HepG2 (cell line): Measurements from ENCODE around the gene AGT. TPM values are rescaled to one million over a fixed set of nuclear protein-coding genes. Genes with fewer than 3 reads are reported as not detected.

ENCODE experiments used
- ATF7-NPFF ChIP-seq: sonication (generic); formaldehyde crosslinking; IDR thresholded peaks from 2 replicates; pipeline ENCODE4 v1.8.1; 2023; ENCODE audit warnings: mild to moderate bottlenecking, low read depth, missing genetic modification reagents, moderate library complexity
- ATRX ChIP-seq: sonication (generic); formaldehyde crosslinking; IDR thresholded peaks from 2 replicates; pipeline ENCODE4 v1.4.0; 2020; ENCODE audit warnings: missing genetic modification reagents, borderline replicate concordance
- CBX1 ChIP-seq: IDR thresholded peaks from one replicate; pipeline ENCODE4 v1.6.1; 2016; ENCODE audit warnings: antibody characterized with exemption, low read depth
- FLYWCH1 ChIP-seq: sonication (generic); formaldehyde crosslinking; IDR thresholded peaks from 2 replicates; pipeline ENCODE4 v1.8.1; 2023; ENCODE audit warnings: mild to moderate bottlenecking, missing genetic modification reagents
- HOXA5 ChIP-seq: sonication (generic); formaldehyde crosslinking; IDR thresholded peaks from 2 replicates; pipeline ENCODE4 v1.4.0; 2020; ENCODE audit warnings: missing genetic modification reagents
- KLF16 ChIP-seq, 2 experiments: sonication (generic) in 1 of 2; formaldehyde crosslinking in 1 of 2; IDR thresholded peaks; 2 replicates each; pipeline versions ENCODE4 v1.6.1 to v1.8.0; 2016 to 2023; ENCODE audit warnings: missing genetic modification reagents in 2 of 2, missing compliant biosample characterization in 1 of 2
- KLF6 ChIP-seq: IDR thresholded peaks from 2 replicates; pipeline ENCODE4 v1.8.0; 2016; ENCODE audit warnings: missing biosample characterization, missing genetic modification reagents
- NFATC3 ChIP-seq: sonication (generic); formaldehyde crosslinking; IDR thresholded peaks from 2 replicates; pipeline ENCODE4 v1.5.1; 2020; ENCODE audit warnings: mild to moderate bottlenecking, missing genetic modification reagents
- NFYB ChIP-seq: sonication (generic); formaldehyde crosslinking; IDR thresholded peaks from 2 replicates; pipeline ENCODE4 v1.4.0; 2020; ENCODE audit warnings: missing genetic modification reagents
- SRSF9 ChIP-seq: fragments of 200-400 bp; formaldehyde crosslinking; IDR thresholded peaks from 2 replicates; pipeline ENCODE4 v1.6.1; 2018; ENCODE audit warnings: borderline replicate concordance, mild to moderate bottlenecking, low read depth, low read length; ENCODE audit not compliant: insufficient read depth, poor library complexity, severe bottlenecking
- ZMYM3 ChIP-seq: sonication (generic); formaldehyde crosslinking; IDR thresholded peaks from 2 replicates; pipeline ENCODE4 v1.5.1; 2020; ENCODE audit warnings: mild to moderate bottlenecking, missing genetic modification reagents
- ZNF549 ChIP-seq: sonication (generic); formaldehyde crosslinking; IDR thresholded peaks from 2 replicates; pipeline ENCODE4 v1.5.0; 2020; ENCODE audit warnings: missing genetic modification reagents
- ZNF652 ChIP-seq: IDR thresholded peaks from 2 replicates; pipeline ENCODE4 v1.6.1; 2016; ENCODE audit warnings: low read depth, borderline replicate concordance
- polyA plus RNA-seq, 8 experiments: library from polyadenylated mRNA; depleted of rRNA in 3 of 8; stranded (reverse) in 7 of 8; unstranded in 1 of 8; fragments of >200 nt; fragmentation: Illumina TruSeq in 4 of 8; extraction: Trizol in 4 of 8; gene quantifications; 2 replicates each; pipeline versions ENCODE4 v1.2.1 to v1.2.3, GENCODE V29; 2011 to 2016; ENCODE audit warnings: low read depth in 4 of 8, missing spikeins in 1 of 8, mixed read lengths in 1 of 8; ENCODE audit not compliant: insufficient read depth in 1 of 8
- total RNA-seq, 5 experiments: library from RNA; depleted of rRNA; stranded (reverse); fragments of >200 nt; fragmentation: Illumina TruSeq; extraction: Trizol; gene quantifications; 2 replicates each; pipeline ENCODE4 v1.2.3, GENCODE V29; 2016; ENCODE audit warnings: low read depth in 1 of 5
- TF ChIP-seq, protein P1 (sequence below): IDR thresholded peaks from 2 replicates; pipeline ENCODE4 v1.6.1; 2016; ENCODE audit warnings: mild to moderate bottlenecking
- TF ChIP-seq, protein P2 (sequence below): sonication (generic); formaldehyde crosslinking; IDR thresholded peaks from 2 replicates; pipeline ENCODE4 v1.8.1; 2023; ENCODE audit warnings: mild to moderate bottlenecking, moderate library complexity, missing genetic modification reagents
- TF ChIP-seq, protein P3 (sequence below): IDR thresholded peaks from 2 replicates; pipeline ENCODE4 v1.6.1; 2012; ENCODE audit warnings: low read length, improper control_type of control experiment
- TF ChIP-seq, protein P4 (sequence below): sonication (generic); formaldehyde crosslinking; IDR thresholded peaks from 2 replicates; pipeline ENCODE4 v1.4.0; 2020; ENCODE audit warnings: missing genetic modification reagents, borderline replicate concordance
- TF ChIP-seq, protein P5 (sequence below): sonication (generic); formaldehyde crosslinking; IDR thresholded peaks from 2 replicates; pipeline ENCODE4 v1.5.1; 2020; ENCODE audit warnings: missing genetic modification reagents, mild to moderate bottlenecking, borderline replicate concordance

The AGT gene
- total and polyA plus RNA-seq, 2 of the 13 experiments (the other 11 are each of a cell fraction or from before 2014, with no cell fraction given), result 892 to 2,071 TPM

DNA sequence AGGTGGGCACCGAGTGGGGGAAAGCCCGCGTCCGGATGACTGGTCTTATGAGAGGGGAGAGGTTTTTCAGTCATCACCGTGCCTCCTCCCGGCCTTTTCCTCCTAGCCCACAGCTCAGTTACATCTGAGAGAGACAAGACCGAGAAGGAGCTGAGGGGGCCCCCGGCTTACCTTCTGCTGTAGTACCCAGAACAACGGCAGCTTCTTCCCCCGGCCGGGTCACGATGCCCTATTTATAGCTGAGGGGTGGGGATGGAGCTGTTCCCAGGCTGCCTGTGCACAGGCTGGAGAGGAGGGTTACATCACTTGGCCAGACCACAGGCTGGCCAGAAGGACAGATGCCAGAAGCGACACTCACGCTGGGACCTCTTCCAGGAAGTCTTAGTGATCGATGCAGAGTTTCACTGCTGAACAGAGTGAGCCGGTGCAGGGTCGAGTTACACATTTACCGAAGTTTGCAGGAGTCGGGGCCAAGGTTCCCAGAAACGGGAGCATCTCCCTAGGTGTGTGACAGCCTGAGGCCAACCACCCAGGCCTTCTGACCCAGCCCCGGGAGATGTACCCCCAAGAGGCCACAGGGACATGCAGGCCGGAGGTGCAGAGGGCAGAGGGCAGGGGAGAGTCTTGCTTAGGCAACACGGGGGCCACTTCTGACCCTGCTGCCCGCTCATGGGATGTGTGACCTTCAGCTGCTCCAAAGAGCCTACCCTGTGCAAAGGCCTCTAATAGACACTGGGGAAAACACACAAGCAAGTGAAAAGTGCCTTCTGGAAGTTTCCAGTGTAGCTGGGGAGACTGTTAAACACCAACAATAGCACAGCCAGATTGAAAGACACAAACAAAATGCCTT is at the start of gene AGT (continued):
- TF ChIP-seq ZNF652 (CRISPR knock-in tag) (peak; percentile 45; the same call in 1 of the 2 replicates), HOXA5 (peak; percentile 89), NFATC3 (no peak), SRSF9 (no peak), FLYWCH1 (CRISPR knock-in tag) (no peak), NFYB (CRISPR knock-in tag) (peak; percentile 38), KLF6 (CRISPR knock-in tag) (peak; percentile 87), CBX1 (no peak), ZNF549 (CRISPR knock-in tag) (no peak), ZMYM3 (CRISPR knock-in tag) (peak; percentile 76; the same call in 1 of the 2 replicates), ATRX (CRISPR knock-in tag) (no peak), KLF16 (CRISPR knock-in tag; IDR thresholded peaks at IDR 0.05) (peak in 1 of 2 experiments; percentile 93; a peak in 2 of 4 replicates), ATF7-NPFF (CRISPR knock-in tag) (peak; percentile 59)
- TF ChIP-seq, protein P1, sequence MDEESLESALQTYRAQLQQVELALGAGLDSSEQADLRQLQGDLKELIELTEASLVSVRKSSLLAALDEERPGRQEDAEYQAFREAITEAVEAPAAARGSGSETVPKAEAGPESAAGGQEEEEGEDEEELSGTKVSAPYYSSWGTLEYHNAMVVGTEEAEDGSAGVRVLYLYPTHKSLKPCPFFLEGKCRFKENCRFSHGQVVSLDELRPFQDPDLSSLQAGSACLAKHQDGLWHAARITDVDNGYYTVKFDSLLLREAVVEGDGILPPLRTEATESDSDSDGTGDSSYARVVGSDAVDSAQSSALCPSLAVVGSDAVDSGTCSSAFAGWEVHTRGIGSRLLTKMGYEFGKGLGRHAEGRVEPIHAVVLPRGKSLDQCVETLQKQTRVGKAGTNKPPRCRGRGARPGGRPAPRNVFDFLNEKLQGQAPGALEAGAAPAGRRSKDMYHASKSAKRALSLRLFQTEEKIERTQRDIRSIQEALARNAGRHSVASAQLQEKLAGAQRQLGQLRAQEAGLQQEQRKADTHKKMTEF, result peak; percentile 98
- TF ChIP-seq, protein P2, sequence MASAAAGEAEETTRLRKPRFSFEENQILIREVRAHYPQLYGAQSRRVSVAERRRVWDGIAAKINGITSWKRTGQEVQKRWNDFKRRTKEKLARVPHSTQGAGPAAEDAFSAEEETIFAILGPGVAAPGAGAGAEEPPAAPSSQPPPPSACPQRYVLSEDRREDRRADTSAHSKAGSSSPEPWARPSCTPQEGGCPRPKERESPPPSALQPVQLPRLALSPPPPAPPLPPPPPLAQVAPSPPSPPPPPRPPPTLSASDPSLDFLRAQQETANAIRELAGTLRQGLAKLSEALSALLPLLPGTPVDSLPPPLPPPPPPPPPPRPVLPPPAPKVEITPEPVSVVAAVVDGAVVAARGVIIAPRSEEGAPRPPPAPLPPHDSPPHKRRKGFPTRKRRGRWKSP (CRISPR knock-in tag), result 0 out of 2 replicates have a peak, but pooled peaks have one; percentile 85
- TF ChIP-seq, protein P3, sequence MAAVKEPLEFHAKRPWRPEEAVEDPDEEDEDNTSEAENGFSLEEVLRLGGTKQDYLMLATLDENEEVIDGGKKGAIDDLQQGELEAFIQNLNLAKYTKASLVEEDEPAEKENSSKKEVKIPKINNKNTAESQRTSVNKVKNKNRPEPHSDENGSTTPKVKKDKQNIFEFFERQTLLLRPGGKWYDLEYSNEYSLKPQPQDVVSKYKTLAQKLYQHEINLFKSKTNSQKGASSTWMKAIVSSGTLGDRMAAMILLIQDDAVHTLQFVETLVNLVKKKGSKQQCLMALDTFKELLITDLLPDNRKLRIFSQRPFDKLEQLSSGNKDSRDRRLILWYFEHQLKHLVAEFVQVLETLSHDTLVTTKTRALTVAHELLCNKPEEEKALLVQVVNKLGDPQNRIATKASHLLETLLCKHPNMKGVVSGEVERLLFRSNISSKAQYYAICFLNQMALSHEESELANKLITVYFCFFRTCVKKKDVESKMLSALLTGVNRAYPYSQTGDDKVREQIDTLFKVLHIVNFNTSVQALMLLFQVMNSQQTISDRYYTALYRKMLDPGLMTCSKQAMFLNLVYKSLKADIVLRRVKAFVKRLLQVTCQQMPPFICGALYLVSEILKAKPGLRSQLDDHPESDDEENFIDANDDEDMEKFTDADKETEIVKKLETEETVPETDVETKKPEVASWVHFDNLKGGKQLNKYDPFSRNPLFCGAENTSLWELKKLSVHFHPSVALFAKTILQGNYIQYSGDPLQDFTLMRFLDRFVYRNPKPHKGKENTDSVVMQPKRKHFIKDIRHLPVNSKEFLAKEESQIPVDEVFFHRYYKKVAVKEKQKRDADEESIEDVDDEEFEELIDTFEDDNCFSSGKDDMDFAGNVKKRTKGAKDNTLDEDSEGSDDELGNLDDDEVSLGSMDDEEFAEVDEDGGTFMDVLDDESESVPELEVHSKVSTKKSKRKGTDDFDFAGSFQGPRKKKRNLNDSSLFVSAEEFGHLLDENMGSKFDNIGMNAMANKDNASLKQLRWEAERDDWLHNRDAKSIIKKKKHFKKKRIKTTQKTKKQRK, result no peak
- TF ChIP-seq, protein P4, sequence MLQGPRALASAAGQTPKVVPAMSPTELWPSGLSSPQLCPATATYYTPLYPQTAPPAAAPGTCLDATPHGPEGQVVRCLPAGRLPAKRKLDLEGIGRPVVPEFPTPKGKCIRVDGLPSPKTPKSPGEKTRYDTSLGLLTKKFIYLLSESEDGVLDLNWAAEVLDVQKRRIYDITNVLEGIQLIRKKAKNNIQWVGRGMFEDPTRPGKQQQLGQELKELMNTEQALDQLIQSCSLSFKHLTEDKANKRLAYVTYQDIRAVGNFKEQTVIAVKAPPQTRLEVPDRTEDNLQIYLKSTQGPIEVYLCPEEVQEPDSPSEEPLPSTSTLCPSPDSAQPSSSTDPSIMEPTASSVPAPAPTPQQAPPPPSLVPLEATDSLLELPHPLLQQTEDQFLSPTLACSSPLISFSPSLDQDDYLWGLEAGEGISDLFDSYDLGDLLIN (CRISPR knock-in tag), result no peak
- TF ChIP-seq, protein P5, sequence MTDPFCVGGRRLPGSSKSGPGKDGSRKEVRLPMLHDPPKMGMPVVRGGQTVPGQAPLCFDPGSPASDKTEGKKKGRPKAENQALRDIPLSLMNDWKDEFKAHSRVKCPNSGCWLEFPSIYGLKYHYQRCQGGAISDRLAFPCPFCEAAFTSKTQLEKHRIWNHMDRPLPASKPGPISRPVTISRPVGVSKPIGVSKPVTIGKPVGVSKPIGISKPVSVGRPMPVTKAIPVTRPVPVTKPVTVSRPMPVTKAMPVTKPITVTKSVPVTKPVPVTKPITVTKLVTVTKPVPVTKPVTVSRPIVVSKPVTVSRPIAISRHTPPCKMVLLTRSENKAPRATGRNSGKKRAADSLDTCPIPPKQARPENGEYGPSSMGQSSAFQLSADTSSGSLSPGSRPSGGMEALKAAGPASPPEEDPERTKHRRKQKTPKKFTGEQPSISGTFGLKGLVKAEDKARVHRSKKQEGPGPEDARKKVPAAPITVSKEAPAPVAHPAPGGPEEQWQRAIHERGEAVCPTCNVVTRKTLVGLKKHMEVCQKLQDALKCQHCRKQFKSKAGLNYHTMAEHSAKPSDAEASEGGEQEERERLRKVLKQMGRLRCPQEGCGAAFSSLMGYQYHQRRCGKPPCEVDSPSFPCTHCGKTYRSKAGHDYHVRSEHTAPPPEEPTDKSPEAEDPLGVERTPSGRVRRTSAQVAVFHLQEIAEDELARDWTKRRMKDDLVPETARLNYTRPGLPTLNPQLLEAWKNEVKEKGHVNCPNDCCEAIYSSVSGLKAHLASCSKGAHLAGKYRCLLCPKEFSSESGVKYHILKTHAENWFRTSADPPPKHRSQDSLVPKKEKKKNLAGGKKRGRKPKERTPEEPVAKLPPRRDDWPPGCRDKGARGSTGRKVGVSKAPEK, result no peak
